ENCODE data around the gene HIVEP2. TPM values are rescaled to one million over a fixed set of nuclear protein-coding genes. Genes with fewer than 3 reads are reported as not detected.

HIVEP2 gene
- total and polyA plus RNA-seq, 2 donors (not counting 3 experiments of a cell fraction or from before 2014, with no cell fraction given) = 1.3 to 4.7 TPM

- Histone ChIP-seq H4K20me1 (replicated peaks; ENCODE audit: control insufficient read depth, extremely low read depth, insufficient read depth, low read length) (no peaks in the 10 kb centered on the region), H3K27me3 (ENCODE audit: control insufficient read depth in 2 of 2, insufficient read depth in 2 of 2, low read length in 2 of 2) (no peaks in the 10 kb centered on the region), H3K4me2 (ENCODE audit: insufficient read depth, low read length) (no peak overlapping the region), H3K79me2 (ENCODE audit: control insufficient read depth, insufficient read depth, low read length) (no peaks in the 10 kb centered on the region), H3K4me1 (ENCODE audit: control insufficient read depth, extremely low read depth, insufficient read depth, low read length) (peaks cover 18% of the 10 kb centered on the region), H3K27ac (ENCODE audit: insufficient read depth, low read depth, low read length) (no peak overlapping the region), H3K9me1 (replicated peaks; ENCODE audit: control insufficient read depth, extremely low read depth, insufficient read depth, low read length) (no peaks in the 10 kb centered on the region), H2AFZ (ENCODE audit: low read depth, low read length) (no peak overlapping the region), H3K4me3 (replicated peaks in 1 of 3; ENCODE audit: insufficient read depth in 1 of 3, low read depth in 1 of 3, low read length in 3 of 3) (no peak overlapping the region), H3K9ac (replicated peaks; ENCODE audit: extremely low read depth, insufficient read depth, low read length) (no peak overlapping the region), H3K36me3 (ENCODE audit: control insufficient read depth in 2 of 2, extremely low read depth in 1 of 2, insufficient read depth in 2 of 2, low read length in 2 of 2) (no peaks in the 10 kb centered on the region), H3K9me3 (replicated peaks; ENCODE audit: control insufficient read depth, insufficient read depth, low read length) (no peaks in the 10 kb centered on the region)
- TF ChIP-seq GATA2 (IDR thresholded peaks at IDR 0.05; ENCODE audit: insufficient read depth, insufficient read length, low read depth, low read length) (no peak), JUN (IDR thresholded peaks at IDR 0.05; ENCODE audit: borderline replicate concordance, insufficient read depth, insufficient read length, low read depth) (no peak), MAX (IDR thresholded peaks at IDR 0.05; ENCODE audit: insufficient read depth, insufficient read length) (no peak), FOS (IDR thresholded peaks at IDR 0.05; ENCODE audit: borderline replicate concordance, insufficient read depth, low read length) (no peak), POLR2A (IDR thresholded peaks at IDR 0.05; ENCODE audit: low read depth, low read length) (no peak), MYC (IDR thresholded peaks at IDR 0.05; ENCODE audit: low read depth, low read length) (no peak), EZH2 (IDR thresholded peaks at IDR 0.05; ENCODE audit: borderline replicate concordance, low read depth, low read length, severe bottlenecking) (no peak), POLR2AphosphoS5 (IDR thresholded peaks at IDR 0.05; ENCODE audit: insufficient read depth, low read depth, low read length) (no peak), CTCF (IDR thresholded peaks at IDR 0.05; ENCODE audit: extremely low read depth in 1 of 2, insufficient read depth in 1 of 2, low read depth in 1 of 2, low read length in 2 of 2) (no peak)
- dilution Hi-C loops (cut with MboI; ENCODE audit: extremely low pct_ligation_motif_present, low sequenced_read_pairs) = no loop called here
- ChIA-PET POLR2A (no interaction called here), CTCF (no interaction called here)
- no peak for FAIRE-seq
- BruUV-seq (replicated peaks) = no TSS peak
- intact Hi-C loops (cut with micrococcal nuclease) = no loop called here
- DNase-seq (ENCODE audit: low read depth, low spot score) = no peak
Measured at GRCh38 chr6:142892254-142893021, 52.5 kb downstream of the HIVEP2 start.
